Urinary bladder (tissue), 4 donors: Measurements from ENCODE around the gene ADK. TPM values are rescaled to one million over a fixed set of nuclear protein-coding genes. Genes with fewer than 3 reads are reported as not detected.

Experiments used
- DNase-seq: peaks from one replicate; pipeline ENCODE4 v3.0.0-alpha.2; 2015; ENCODE audit errors: extremely low spot score
- H3K27ac ChIP-seq: one replicate; pipeline ENCODE4 v1.5.1; 2013; ENCODE audit warnings: low read depth, mild to moderate bottlenecking, moderate library complexity
- H3K36me3 ChIP-seq: one replicate; pipeline ENCODE4 v1.6.1; 2013; ENCODE audit warnings: mild to moderate bottlenecking, moderate library complexity; ENCODE audit not compliant: insufficient read depth
- H3K4me1 ChIP-seq: one replicate; pipeline ENCODE4 v1.6.1; 2013; ENCODE audit warnings: mild to moderate bottlenecking, moderate library complexity; ENCODE audit not compliant: insufficient read depth
- H3K4me3 ChIP-seq: one replicate; pipeline ENCODE4 v1.5.1; 2013; ENCODE audit warnings: low read depth, low read length
- WGBS: extraction: QIAGEN DNeasy Blood & Tissue Kit; methylation state at CpG from one replicate; pipeline ENCODE4 v1.1.7; 2013; 5-methylcytosine and 5-hydroxymethylcytosine counted together
- polyA plus RNA-seq: library from polyadenylated mRNA; stranded (reverse); fragments of 200-250 nt; gene quantifications from one replicate; pipeline ENCODE4 v1.2.3, GENCODE V29; 2013
- total RNA-seq: library from RNA; depleted of rRNA; stranded (reverse); fragments of >200 nt; gene quantifications from one replicate; pipeline ENCODE4 v1.2.3, GENCODE V29; 2014
- donor health status: healthy with polysubstance abuse.
- donor health status: healthy.

The ADK gene
- total and polyA plus RNA-seq, 2 donors, result 14.2 to 42.8 TPM

- 77% methylated on average over 3 of the region's 3 CpGs for WGBS
- H3K4me3 ChIP-seq, result no peak overlapping the region
- no peaks in the 10 kb centered on the region for H3K36me3 ChIP-seq
Measured at GRCh38 chr10:74400186-74400585, 249.2 kb downstream of the ADK start.

GRCh38 chr10:74406006-74406405 is 255.0 kb downstream of the ADK start:
- H3K4me3 ChIP-seq, result no peak overlapping the region
- 77% methylated on average over 1 of the region's 1 CpG for WGBS
- no peak overlapping the region for H3K27ac ChIP-seq

More at GRCh38 chr10:74400186-74400585, 249.2 kb downstream of the ADK start:
- Histone ChIP-seq H3K4me1 (no peaks in the 10 kb centered on the region), H3K27ac (no peak overlapping the region)
- no peak for DNase-seq

DNA sequence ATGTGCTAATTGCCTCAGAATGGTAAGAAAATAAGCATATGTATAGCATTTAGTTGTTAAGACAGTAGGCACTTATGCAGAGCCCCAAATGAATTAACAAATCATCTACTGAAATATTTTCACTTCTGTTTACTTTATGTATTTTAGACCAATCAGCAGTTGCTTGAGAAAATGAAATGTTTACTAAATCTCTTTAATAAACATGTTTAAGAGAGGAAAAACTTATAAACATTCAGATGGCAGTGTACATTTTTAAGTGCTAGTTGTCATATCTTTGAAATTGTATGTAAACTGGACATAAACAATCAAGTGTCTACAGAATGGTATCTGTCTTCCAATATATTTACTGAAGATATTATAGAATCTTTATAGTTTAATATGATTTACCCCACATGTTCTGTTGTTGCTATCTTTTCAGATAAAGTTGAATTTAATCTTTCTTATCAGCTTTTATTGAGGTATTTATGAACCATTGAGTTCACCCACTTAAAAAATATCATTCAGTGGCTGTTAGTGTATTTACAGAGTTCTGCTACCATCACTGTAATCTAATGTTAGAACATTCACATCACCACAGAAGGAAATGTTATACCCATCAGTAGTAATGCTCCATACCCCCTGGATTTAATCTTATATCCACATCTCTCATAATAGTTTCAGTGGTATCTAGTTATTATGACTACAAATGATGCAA is 264.3 kb downstream of the ADK start:
- Histone ChIP-seq H3K27ac (no peak overlapping the region), H3K4me1 (no peaks in the 10 kb centered on the region), H3K36me3 (no peaks in the 10 kb centered on the region), H3K4me3 (no peak overlapping the region)
- DNase-seq, result no peak

More at GRCh38 chr10:74406006-74406405, 255.0 kb downstream of the ADK start:
- no peaks in the 10 kb centered on the region for H3K36me3 ChIP-seq
- DNase-seq, result no peak
- no peaks in the 10 kb centered on the region for H3K4me1 ChIP-seq

GRCh38 chr10:74417397-74417796 is 266.4 kb downstream of the ADK start:
- Histone ChIP-seq H3K4me3 (no peak overlapping the region), H3K36me3 (no peaks in the 10 kb centered on the region), H3K27ac (no peak overlapping the region), H3K4me1 (no peaks in the 10 kb centered on the region)
- no peak for DNase-seq
- WGBS, result 96% methylated on average over 1 of the region's 1 CpG

DNA sequence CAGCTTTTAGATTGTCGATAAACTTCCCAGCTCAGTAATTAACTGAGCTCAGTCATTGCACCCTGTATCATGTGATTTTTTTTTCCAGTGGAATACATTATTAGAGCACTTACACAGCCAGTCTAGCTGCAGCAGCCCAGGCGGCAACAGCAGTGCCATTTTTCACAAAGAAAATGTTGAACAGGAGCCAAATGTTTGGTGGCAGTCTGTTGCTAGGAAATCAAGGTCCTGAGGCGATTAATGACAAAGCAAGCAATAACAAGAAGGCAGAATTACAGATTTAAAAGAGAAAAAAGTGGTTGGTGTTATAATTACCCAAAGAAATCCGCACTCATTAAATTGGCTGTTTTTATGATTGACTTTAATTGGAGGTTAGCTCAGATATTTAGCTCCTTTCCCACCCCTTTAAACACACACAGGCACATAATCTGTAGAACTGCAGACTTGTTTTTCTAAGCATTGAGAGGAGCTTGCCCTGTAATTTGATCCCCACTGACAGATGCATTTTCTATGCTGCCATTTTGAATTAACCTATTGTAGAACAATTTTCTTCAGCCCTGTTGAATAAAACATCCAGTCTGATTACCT is 267.4 kb downstream of the ADK start:
- Histone ChIP-seq H3K4me3 (no peak overlapping the region), H3K36me3 (no peaks in the 10 kb centered on the region), H3K27ac (no peak overlapping the region), H3K4me1 (no peaks in the 10 kb centered on the region)
- DNase-seq, result peak; percentile 48
- WGBS, result 81% methylated on average over 4 of the region's 4 CpGs

- 58% methylated on average over 1 of the region's 1 CpG for WGBS
- DNase-seq, result no peak
- Histone ChIP-seq H3K27ac (no peak overlapping the region), H3K36me3 (no peaks in the 10 kb centered on the region), H3K4me3 (no peak overlapping the region), H3K4me1 (no peaks in the 10 kb centered on the region)
Measured at GRCh38 chr10:74419491-74419951, 268.5 kb downstream of the ADK start.

DNA sequence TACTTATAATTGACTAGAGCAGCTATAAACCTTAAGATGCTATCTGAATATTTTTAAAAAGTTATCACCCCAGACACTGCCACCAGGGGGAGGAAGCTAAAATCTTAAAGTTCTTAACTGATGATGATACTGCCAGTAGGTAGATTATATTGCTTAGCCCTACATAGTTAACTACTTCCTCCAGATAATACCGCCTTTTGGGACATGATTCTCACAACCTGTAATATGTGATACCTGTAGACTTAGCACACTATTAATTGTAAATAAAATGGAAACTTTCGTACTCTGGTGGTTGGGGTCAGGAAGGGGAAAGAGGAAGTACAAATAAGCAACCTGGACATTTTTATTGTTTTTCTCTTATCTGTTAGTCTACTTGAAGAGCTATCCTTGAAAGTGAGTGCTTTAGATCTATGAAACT is 268.9 kb downstream of the ADK start:
- H3K27ac ChIP-seq, result no peak overlapping the region
- no peak for DNase-seq
- H3K4me3 ChIP-seq, result no peak overlapping the region
- H3K4me1 ChIP-seq, result no peaks in the 10 kb centered on the region
- no peaks in the 10 kb centered on the region for H3K36me3 ChIP-seq
- 76% methylated on average over 2 of the region's 2 CpGs for WGBS

GRCh38 chr10:74424565-74424964 is 273.5 kb downstream of the ADK start:
- Histone ChIP-seq H3K36me3 (no peaks in the 10 kb centered on the region), H3K27ac (no peak overlapping the region), H3K4me3 (no peak overlapping the region), H3K4me1 (no peaks in the 10 kb centered on the region)
- 97% methylated on average over 1 of the region's 1 CpG for WGBS
- no peak for DNase-seq

- WGBS, result 95% methylated on average over 2 of the region's 2 CpGs
- H3K27ac ChIP-seq, result no peak overlapping the region
- H3K4me1 ChIP-seq, result no peaks in the 10 kb centered on the region
- DNase-seq, result no peak
- H3K4me3 ChIP-seq, result no peak overlapping the region
- H3K36me3 ChIP-seq, result no peaks in the 10 kb centered on the region
Measured at GRCh38 chr10:74425456-74426001, 274.5 kb downstream of the ADK start.

- H3K4me3 ChIP-seq, result no peak overlapping the region
- WGBS, result 94% methylated on average over 4 of the region's 4 CpGs
Measured at GRCh38 chr10:74431816-74432215, 280.8 kb downstream of the ADK start.

DNA sequence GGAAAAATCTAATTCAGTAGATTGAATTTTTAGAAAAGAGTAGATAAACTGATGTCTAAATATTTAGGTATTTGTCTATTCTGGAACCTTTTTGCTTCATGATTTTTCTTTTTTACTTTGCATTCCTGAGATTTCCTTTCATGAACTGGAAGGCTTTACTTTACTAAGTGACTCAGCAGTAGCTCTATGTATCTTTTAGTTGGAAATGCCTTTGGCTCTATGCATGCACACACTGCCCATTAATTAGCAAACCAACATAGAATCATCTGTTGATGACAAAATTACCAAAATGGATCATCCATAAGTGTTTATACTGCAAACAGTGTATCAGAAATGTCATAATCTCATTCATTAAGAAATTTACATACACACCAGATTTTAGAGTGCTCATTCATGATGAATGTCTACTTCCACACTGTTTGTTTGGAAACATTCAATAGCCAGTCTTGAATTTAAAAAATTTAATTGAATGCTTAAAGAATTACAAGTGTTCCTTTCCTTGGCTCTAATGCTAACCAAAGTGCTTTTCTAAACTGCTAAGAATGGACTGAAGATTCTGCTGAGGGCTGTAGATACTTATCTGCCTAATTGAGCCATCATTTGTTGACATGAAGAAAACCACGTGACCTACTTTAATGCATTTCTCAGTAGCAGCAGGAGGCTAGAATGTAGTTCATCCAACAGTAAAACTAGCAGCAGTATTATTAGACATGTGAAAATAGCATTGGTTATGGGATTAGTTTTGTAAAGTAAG is 282.0 kb downstream of the ADK start:
- DNase-seq, result no peak
- Histone ChIP-seq H3K4me1 (no peaks in the 10 kb centered on the region), H3K4me3 (no peak overlapping the region), H3K27ac (no peak overlapping the region), H3K36me3 (no peaks in the 10 kb centered on the region)
- WGBS, result 24% methylated on average over 1 of the region's 1 CpG

More at GRCh38 chr10:74431816-74432215, 280.8 kb downstream of the ADK start:
- Histone ChIP-seq H3K4me1 (no peaks in the 10 kb centered on the region), H3K27ac (no peak overlapping the region), H3K36me3 (no peaks in the 10 kb centered on the region)
- no peak for DNase-seq

DNA sequence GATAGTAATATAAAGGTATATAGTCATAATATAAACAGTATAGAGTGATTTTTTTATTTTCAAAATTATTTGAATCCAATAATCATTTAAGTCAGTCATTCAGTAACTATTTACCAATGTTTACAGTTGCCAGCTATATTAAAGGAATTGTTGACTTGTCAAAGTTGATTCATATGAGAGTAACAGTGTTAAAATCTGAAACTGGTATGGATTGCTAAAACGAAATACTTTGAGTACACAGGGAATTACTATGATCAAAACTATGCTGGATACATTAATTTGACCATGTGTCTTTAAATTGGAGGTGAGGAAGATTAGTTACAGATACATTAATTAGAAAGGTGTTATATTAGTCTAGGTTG is 282.6 kb downstream of the ADK start:
- H3K36me3 ChIP-seq, result no peaks in the 10 kb centered on the region
- H3K27ac ChIP-seq, result no peak overlapping the region
- H3K4me1 ChIP-seq, result no peaks in the 10 kb centered on the region
- no peak for DNase-seq
- WGBS, result 83% methylated on average over 1 of the region's 1 CpG
- H3K4me3 ChIP-seq, result no peak overlapping the region

GRCh38 chr10:74433993-74434392 is 283.0 kb downstream of the ADK start:
- 88% methylated on average over 1 of the region's 1 CpG for WGBS
- DNase-seq, result no peak
- Histone ChIP-seq H3K27ac (no peak overlapping the region), H3K4me3 (no peak overlapping the region), H3K36me3 (no peaks in the 10 kb centered on the region), H3K4me1 (no peaks in the 10 kb centered on the region)

- Histone ChIP-seq H3K27ac (no peak overlapping the region), H3K4me3 (no peak overlapping the region), H3K36me3 (no peaks in the 10 kb centered on the region), H3K4me1 (no peaks in the 10 kb centered on the region)
- DNase-seq, result no peak
- WGBS, result 99% methylated on average over 1 of the region's 1 CpG
Measured at GRCh38 chr10:74434547-74434946, 283.5 kb downstream of the ADK start.
